ENCODE measurements around the gene APOL6.
"Not testable (repeated sequence)": the region's sequence is repeated elsewhere in the genome, so short reads cannot be mapped to it uniquely, and the experiment has no call there.

Gene APOL6

GRCh38 chr22:35664955-35665587 is 16.8 kb downstream of the APOL6 start:
- no peak overlapping the region for H3K4me3 ChIP-seq (ENCODE audit: low read depth, low read length)
- TF ChIP-seq POLR2A (IDR thresholded peaks at IDR 0.05; ENCODE audit: extremely low read depth, insufficient read length) (no peak), CTCF (IDR thresholded peaks at IDR 0.05; ENCODE audit: low read depth, low read length) (no peak), MAX (IDR thresholded peaks at IDR 0.05; ENCODE audit: low read depth, low read length) (no peak), MYC (IDR thresholded peaks at IDR 0.05; ENCODE audit: low read depth, low read length) (no peak)
- DNase-seq (ENCODE audit: low read depth) = no peak

GRCh38 chr22:35666699-35667098 is 18.5 kb downstream of the APOL6 start:
- not testable (repeated sequence) for H3K4me3 ChIP-seq (ENCODE audit: low read depth, low read length); DNase-seq (ENCODE audit: low read depth)

GRCh38 chr22:35674335-35674734 is 26.1 kb downstream of the APOL6 start:
- no peak overlapping the region for H3K4me3 ChIP-seq (ENCODE audit: low read depth, low read length)
- TF ChIP-seq MAX (IDR thresholded peaks at IDR 0.05; ENCODE audit: low read depth, low read length) = no peak
- TF ChIP-seq CTCF (IDR thresholded peaks at IDR 0.05; ENCODE audit: low read depth, low read length) = no peak
- no peak for TF ChIP-seq POLR2A (IDR thresholded peaks at IDR 0.05; ENCODE audit: extremely low read depth, insufficient read length)
- TF ChIP-seq MYC (IDR thresholded peaks at IDR 0.05; ENCODE audit: low read depth, low read length) = no peak

GRCh38 chr22:35676065-35676464 is 27.8 kb downstream of the APOL6 start:
- not testable (repeated sequence) for H3K4me3 ChIP-seq (ENCODE audit: low read depth, low read length); DNase-seq (ENCODE audit: low read depth)

More at GRCh38 chr22:35674335-35674734, 26.1 kb downstream of the APOL6 start:
- no peak for DNase-seq (ENCODE audit: low read depth)

GRCh38 chr22:35677460-35678187 is 29.4 kb downstream of the APOL6 start:
- H3K4me3 ChIP-seq (ENCODE audit: low read depth, low read length) = no peak overlapping the region
- TF ChIP-seq MAX (IDR thresholded peaks at IDR 0.05; ENCODE audit: low read depth, low read length) (no peak), POLR2A (IDR thresholded peaks at IDR 0.05; ENCODE audit: extremely low read depth, insufficient read length) (no peak)
- DNase-seq (ENCODE audit: low read depth) = no peak

- H3K4me3 ChIP-seq (ENCODE audit: low read depth, low read length) = no peak overlapping the region
- TF ChIP-seq CTCF (IDR thresholded peaks at IDR 0.05; ENCODE audit: low read depth, low read length) (no peak), MYC (IDR thresholded peaks at IDR 0.05; ENCODE audit: low read depth, low read length) (no peak)
- DNase-seq (ENCODE audit: low read depth) = peak; percentile 24
These were observed 30.6 kb downstream of the APOL6 start for GRCh38 chr22:35678836-35679235.

GRCh38 chr22:35679492-35679891 is 31.2 kb downstream of the APOL6 start:
- H3K4me3 ChIP-seq (ENCODE audit: low read depth, low read length); DNase-seq (ENCODE audit: low read depth): not testable (repeated sequence)

- H3K4me3 ChIP-seq (ENCODE audit: low read depth, low read length) = no peak overlapping the region
- DNase-seq (ENCODE audit: low read depth) = peak; percentile 25
- TF ChIP-seq POLR2A (IDR thresholded peaks at IDR 0.05; ENCODE audit: extremely low read depth, insufficient read length) (no peak), CTCF (IDR thresholded peaks at IDR 0.05; ENCODE audit: low read depth, low read length) (no peak)
These were observed 33.3 kb downstream of the APOL6 start for GRCh38 chr22:35681454-35682052.

Data from NB4 (cell line).